ENCODE measurements around the gene PRPF6.
A peak's percentile ranks its signal among the peaks of the same experiment; 100 is the strongest.

PRPF6 gene

DNA sequence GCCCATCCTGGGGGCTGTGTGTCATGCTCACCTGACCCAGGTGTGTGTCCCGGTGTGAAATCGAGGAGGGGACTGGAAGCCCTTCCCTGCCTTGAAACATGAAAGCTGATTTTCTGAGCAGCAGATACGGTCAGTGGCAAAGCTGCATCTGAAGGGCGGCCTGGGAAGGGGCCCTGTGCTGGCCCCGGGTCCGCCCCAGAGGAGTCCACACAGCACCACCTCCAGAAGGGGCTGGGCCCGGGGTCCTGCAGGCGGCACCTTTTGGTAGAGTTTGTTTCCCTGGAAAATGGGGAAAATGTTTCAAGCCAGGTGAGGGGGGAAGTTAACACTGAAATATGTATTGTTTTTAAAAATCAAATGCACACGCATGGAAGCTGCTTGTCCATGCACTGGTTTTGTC, 45.5 kb upstream of the PRPF6 start:
- TF ChIP-seq, protein P1, sequence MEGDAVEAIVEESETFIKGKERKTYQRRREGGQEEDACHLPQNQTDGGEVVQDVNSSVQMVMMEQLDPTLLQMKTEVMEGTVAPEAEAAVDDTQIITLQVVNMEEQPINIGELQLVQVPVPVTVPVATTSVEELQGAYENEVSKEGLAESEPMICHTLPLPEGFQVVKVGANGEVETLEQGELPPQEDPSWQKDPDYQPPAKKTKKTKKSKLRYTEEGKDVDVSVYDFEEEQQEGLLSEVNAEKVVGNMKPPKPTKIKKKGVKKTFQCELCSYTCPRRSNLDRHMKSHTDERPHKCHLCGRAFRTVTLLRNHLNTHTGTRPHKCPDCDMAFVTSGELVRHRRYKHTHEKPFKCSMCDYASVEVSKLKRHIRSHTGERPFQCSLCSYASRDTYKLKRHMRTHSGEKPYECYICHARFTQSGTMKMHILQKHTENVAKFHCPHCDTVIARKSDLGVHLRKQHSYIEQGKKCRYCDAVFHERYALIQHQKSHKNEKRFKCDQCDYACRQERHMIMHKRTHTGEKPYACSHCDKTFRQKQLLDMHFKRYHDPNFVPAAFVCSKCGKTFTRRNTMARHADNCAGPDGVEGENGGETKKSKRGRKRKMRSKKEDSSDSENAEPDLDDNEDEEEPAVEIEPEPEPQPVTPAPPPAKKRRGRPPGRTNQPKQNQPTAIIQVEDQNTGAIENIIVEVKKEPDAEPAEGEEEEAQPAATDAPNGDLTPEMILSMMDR (IDR thresholded peaks at IDR 0.05; ENCODE audit: insufficient read depth, low read depth, low read length, missing control alignments) = no peak
- H3K4me3 ChIP-seq (ENCODE audit: low read length) = no peak overlapping the region
- no peak for DNase-seq (ENCODE audit: low read depth)

DNA sequence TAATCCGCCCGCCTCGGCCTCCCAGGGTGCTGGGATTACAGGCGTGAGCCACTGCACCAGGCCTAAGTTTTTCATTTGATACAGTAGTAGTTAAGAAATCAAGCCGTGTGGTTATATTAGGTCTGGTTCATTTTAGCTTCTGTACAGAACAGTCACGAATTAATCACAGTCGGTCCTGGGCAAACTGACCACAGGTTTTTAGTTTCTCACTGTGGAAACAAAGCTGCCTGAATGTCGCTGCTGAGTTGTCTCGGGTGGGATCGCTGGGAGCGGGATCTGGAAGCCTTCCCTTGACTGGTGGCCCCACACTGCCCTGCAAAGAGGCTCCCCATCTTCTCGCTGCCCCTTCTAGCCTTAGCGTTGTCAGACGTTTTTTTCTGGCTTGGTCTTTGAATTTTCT, 43.3 kb upstream of the PRPF6 start:
- TF ChIP-seq, protein P1 (IDR thresholded peaks at IDR 0.05; ENCODE audit: insufficient read depth, low read depth, low read length, missing control alignments) = no peak
- H3K4me3 ChIP-seq (ENCODE audit: low read length) = no peak overlapping the region
- no peak for DNase-seq (ENCODE audit: low read depth)

DNA sequence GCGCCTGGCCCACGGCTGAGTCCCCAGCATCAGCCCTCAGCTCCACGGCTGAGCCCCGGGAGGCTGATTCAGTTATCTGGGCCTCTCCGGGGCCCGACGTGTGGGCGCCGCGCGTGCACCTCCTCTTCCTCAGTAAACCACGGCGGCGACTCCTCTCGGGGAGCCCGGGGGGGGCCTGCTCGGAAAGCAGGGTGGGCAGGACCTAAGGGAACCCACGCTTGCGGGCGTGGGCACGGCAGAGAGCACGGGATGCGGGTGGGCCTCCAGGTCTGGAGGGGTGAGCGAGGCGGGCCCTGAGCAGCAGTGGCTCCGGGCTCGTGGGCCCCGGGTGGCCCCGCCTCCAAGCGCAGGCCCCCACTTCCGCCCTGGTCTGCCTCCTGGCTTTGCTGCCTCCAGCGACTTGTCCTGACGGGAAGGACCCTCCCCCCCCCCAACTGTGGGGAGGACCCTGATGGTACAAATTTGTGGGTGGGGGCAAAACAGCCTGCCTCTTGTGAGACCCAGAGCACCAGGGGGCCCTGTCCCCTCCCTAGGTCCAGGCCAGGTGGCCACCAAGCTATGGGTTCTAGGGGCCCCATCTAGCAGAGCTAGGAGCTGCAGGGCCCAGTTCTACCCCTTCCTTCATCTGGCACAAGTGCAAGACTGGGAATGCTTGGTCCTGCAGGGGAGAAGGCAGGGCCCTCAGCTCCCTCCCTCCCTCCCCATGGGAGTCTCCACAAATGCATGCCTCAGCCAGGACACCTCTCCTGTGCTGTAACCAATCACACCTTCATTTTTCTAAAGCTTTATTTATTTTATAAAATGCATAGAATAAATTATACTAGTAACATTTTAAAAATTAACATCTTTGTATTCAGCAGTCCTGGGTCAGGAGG, 41.6 kb upstream of the PRPF6 start:
- DNase-seq (ENCODE audit: low read depth) = no peak
- TF ChIP-seq, protein P1 (IDR thresholded peaks at IDR 0.05; ENCODE audit: insufficient read depth, low read depth, low read length, missing control alignments) = no peak
- H3K4me3 ChIP-seq (ENCODE audit: low read length) = no peak overlapping the region

DNA sequence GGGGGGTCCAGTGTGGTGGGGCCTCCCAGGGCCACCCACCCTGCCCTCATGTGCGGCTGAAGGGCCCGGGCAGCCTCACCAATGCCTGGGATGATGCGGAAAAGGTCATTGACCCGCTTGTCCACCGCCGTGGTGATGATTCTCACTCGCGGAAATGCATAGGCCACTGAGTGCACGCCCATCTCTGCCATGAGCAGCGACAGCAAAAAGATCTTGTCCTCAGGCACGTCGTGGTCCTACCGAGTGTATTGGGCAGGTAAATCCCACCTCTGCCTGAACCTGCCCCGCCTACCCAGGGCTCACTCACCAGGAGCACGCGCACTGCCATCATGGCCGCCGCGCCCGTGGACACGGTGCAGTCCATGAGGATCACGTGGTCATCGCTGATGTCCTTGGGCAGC, 40.9 kb upstream of the PRPF6 start:
- no peak overlapping the region for H3K4me3 ChIP-seq (ENCODE audit: low read length)
- TF ChIP-seq, protein P1 (IDR thresholded peaks at IDR 0.05; ENCODE audit: insufficient read depth, low read depth, low read length, missing control alignments) = no peak

DNA sequence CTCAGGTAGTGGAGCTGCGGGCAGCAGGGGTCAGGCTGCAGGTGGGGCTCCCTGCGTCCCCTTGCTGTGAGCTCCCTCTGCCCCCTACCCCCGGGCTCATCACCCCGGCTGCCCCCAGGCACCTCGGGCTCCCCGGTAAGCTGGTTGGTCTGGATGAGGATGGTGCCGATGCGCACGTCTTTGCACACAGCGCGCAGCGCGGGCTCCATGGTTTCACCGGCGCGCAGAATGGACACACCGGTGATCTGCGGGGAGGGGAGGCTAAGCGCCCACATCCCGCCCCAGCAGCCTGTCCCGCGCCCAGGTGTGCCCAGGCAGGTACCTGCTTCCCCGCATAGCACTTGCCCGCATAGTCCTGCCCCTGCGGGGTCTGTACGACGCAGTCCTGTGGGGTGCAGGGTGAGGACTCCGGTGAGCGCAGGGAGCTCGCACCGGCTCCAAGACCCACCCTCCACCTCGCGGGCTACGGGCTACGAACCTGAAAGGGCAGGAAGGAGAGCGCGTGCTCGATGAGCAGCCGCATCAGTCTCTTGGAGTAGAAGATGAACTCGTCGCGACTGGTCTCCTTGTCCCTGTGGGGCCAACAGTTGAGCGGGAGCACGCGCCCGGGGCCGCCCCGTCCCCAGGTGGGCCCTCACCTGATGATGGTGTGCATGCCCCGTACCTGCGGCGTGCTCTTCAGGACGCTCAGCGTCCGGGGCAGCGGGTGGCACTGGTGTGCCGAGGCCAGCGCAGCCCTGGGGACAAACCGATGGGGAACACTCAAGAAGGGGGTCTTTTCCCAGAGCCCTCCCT, 40.3 kb upstream of the PRPF6 start:
- DNase-seq (ENCODE audit: low read depth) = no peak
- TF ChIP-seq, protein P1 (IDR thresholded peaks at IDR 0.05; ENCODE audit: insufficient read depth, low read depth, low read length, missing control alignments) = no peak
- H3K4me3 ChIP-seq (ENCODE audit: low read length) = no peak overlapping the region

More for the DNA sequence above, 40.9 kb upstream of the PRPF6 start:
- DNase-seq (ENCODE audit: low read depth) = no peak

DNA sequence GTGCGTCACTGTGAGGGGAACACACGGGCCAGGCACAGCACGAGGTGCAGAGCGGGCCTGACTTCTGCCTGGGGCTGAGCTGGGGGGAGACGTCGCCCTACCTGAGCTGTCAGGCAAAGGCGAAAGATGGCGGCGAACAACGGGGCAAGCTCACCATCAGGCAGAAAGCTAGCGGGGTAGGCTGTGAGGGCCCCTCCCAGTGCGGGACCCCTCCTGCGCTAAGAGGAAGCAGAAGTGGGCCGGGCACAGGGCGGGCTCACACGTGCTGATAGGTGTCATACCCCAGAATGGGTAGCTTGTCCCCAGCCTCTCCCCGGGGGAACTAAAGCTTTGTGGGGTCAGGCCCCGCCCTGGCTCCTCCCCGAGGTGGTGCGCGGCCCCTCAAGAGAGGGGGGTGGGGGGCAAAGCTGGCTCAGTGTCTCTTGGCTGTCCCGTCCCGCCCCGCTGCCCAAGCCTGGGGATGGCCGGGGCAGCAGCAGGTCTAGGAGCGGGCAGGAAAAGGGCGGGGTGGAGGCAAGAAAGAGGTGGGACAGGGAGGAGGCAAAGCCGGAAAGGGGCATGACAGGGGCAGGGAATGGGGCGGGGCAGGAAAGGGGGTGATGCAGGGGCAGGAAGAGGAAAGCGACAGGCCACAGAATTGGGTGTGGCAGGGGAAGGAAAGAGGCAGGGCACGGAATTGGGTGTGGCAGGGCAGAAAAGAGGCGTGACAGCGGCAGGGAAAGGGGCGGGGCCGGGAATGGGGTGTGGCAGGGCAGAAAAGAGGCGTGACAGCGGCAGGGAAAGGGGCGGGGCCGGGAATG, 39.5 kb upstream of the PRPF6 start:
- DNase-seq (ENCODE audit: low read depth) = peak; percentile 78
- TF ChIP-seq, protein P1 (IDR thresholded peaks at IDR 0.05; ENCODE audit: insufficient read depth, low read depth, low read length, missing control alignments) = no peak
- H3K4me3 ChIP-seq (ENCODE audit: low read length) = no peak overlapping the region

All from epithelial cell of esophagus (primary cell).